Daoy (cell line): ENCODE results near the gene HVCN1. TPM values are rescaled to one million over a fixed set of nuclear protein-coding genes. Genes with fewer than 3 reads are reported as not detected.

Source experiments
- DNase-seq: peaks from one replicate; pipeline ENCODE4 v3.0.0-alpha.2; 2015; ENCODE audit warnings: low read depth
- total RNA-seq: library from RNA; depleted of rRNA; stranded (reverse); fragments of >200 nt; shearing (Covaris generic); gene quantifications from 2 replicates; pipeline ENCODE4 v1.2.3, GENCODE V29; 2014

HVCN1 gene
- total RNA-seq, 1 experiment from 2014 or later, result 0.23 TPM

DNA sequence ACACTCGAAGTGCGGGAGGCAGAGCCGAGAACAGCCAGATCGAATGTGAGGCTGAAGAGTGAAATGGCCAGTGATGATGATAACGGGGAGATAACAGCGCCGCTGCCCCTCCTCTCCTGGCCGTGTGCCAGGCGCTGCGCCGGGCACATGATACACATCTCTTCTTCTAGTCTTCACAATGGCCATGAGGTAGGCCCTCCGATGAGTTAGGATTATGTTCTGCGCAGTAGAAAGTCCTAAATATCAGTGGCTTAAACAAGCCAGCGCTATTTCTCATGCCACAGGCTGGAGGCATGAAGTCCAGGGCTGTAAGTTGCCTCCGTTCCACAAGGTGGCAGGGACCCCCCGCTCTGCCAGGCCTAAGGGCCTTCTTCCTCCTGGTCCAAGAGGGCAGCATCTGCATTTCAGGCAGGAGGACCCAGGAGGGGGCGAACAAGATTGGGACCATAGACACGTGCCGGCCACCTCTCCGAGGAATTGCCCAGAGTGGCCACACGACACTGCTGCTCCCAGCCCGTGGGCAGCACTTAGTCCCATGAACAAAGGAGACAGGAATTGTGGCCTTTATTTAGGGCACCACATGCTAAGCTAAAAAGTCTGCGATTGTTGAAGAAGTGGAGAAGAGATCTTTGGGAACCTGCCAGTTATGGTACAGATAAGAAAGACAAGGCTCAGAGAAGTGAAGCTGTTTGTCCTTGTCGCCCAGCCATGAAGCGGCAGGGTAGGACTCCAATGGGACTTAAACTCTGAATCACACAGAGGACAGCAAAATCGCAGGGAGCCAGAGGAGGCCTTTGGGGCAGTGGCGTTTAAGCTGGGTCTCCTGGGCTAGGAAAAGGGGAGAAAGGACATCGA is 10.9 kb upstream of the HVCN1 start:
- DNase-seq, result no peak

- peak; percentile 80 for DNase-seq
Observed at GRCh38 chr12:110698171-110698902, 9.4 kb upstream of the HVCN1 start.

DNA sequence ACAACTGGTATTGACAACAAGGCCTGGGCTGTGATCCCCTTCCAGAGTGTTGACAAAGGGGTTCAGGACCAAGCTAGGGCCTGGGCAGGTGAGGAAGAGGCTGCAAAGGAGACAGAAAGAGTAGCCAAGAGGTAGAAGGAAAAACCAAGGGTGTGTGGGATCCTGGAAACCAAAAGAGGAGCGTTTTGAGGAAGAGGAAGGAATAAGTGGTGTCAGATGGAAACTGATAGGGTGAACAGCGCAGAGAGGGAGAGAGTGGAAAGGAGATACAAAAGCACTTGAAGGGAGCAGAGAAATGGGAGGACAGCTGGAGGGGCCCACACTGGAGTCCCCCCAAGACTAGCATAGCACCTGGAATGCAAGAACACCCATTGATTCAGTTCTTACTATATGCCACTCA is 8.3 kb upstream of the HVCN1 start:
- no peak for DNase-seq

- no peak for DNase-seq
Observed at GRCh38 chr12:110696283-110696682, 7.4 kb upstream of the HVCN1 start.

DNA sequence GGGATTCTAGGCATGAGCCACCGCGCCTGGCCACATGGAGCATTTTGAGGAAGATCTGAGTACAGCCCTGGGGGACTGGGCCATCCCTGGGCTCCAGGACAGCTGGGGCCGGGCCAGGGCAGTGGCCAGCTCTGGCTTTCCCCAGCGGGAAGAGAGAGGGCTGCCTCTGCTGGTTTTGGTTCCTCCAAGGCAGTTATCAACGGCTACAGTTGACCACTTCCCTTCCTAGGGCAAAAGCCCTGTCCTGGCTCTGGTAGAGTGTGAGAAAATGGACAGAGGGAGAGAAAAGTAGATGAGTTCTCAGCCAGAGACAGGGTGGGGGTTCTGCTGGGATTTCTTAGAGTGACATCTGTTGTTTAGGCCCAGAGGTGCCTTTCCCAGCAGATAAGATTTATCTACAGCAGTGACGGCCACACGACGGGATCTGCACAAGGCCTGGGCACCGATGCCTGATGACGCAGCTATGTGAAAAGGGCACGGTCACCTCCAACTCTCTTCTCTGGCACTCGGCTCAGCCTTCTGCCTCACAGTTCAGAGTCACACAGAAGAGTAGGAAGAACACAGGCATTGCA is 5.5 kb upstream of the HVCN1 start:
- DNase-seq, result no peak

DNA sequence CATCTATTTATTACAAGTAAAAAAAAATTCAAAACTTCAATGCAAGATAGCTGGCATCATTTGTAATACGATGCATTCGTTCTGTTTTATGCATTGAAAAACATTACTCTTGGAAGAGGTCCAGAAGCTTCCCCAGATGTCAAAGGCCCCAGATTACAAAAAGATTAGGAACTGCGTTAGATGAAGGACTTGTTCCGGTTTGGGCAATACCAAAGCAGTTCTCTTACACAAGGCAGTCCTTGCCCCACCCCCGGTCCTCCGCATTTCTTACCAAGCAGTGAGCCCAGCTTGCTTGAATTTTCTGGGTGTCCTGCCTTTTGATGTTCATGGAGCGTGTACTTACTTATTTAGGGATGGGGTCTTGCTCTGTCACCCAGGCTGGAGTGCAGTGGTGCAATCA is 4.8 kb upstream of the HVCN1 start:
- no peak for DNase-seq

GRCh38 chr12:110690127-110690430 is 1.2 kb upstream of the HVCN1 start:
- no peak for DNase-seq

- peak; percentile 23 for DNase-seq
Observed at GRCh38 chr12:110689281-110690126, 589 bp upstream of the HVCN1 start.

- DNase-seq, result no peak
Observed at GRCh38 chr12:110687396-110688169, 1.3 kb downstream of the HVCN1 start.

GRCh38 chr12:110686294-110686903 is 2.5 kb downstream of the HVCN1 start:
- DNase-seq, result no peak

DNA sequence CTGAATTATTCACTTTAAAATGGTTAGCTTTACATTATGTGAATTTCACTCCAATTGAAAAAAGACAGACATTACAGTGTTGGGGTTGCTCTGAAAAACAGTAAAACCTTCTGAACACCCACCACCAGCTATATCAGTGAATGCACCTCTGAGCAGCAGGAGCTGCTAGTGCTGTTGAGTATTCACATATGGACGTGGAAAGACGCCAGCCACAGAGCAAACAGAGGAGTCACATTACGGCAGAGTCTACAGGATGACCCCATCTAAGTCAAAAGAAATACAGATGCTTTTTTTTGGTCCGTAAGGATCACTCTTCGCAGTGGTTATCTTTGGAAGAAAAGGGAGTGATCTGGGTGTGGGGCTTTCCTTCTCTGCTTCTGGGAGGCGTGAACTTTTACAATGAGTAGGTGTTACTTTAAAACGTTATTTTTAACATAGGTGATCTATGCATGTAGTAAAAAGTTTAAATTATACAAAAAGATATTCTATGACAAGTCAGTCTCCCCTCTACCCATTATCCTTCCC is 4.5 kb downstream of the HVCN1 start:
- DNase-seq, result no peak

DNA sequence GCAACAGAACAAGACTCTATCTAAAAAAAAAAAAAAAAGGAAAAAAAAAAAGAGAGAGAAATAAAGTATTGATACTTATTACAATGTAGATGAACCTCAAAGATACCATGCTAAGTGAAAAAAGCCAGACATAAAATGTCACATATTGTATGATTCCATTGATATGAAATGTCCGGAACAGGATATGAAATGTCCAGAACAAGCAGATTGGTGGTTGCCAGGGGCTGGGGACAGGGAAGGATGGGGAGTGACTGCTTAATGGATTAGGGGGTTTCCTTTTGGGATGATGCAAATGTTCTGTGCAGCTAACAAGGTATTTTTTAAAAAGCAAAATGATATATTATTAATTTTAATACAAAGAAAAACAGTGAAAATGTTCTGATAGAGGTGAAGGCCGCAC is 5.0 kb downstream of the HVCN1 start:
- no peak for DNase-seq

- DNase-seq, result no peak
Observed at GRCh38 chr12:110680032-110680431, 8.9 kb downstream of the HVCN1 start.

DNA sequence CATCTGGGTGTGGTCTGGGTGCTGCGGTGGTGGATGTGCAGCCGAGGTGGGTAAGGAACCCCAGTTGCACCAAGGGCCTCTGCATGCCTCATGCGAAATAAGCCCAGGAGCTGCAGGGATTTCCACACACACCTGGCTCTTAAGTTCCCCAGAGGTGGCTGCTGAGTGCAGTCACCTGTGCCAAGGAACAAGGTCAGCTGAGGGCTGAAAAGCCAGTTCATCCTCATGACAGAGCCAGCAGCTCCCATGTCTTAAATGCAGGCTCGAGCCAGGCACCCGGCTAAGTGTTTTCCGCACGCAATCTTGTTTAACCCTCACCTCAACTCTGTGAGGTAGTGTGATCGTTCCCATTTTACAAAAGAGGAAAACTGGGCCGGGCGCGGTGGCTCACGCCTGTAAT is 9.7 kb downstream of the HVCN1 start:
- no peak for DNase-seq

DNA sequence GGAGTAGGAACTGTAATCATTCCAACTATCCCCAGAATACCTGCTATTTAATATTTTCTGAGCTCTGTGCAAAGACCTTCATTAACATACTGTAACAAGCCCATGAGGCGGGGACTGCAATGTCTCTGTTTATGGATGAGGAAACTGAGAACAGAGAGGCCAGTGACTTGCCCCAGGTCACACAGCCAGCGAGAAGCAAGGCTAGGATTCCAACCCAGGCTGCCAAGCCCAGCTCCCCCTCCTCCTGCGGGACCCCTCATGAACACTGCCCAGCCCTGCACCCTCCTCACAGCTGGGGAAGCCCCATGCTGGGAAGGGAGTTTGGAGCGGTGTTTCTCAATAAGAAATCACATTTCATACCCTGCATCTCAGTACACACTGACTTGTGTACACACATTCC is 10.9 kb downstream of the HVCN1 start:
- DNase-seq, result no peak

- no peak for DNase-seq
Observed at GRCh38 chr12:110677206-110677911, 11.6 kb downstream of the HVCN1 start.

DNA sequence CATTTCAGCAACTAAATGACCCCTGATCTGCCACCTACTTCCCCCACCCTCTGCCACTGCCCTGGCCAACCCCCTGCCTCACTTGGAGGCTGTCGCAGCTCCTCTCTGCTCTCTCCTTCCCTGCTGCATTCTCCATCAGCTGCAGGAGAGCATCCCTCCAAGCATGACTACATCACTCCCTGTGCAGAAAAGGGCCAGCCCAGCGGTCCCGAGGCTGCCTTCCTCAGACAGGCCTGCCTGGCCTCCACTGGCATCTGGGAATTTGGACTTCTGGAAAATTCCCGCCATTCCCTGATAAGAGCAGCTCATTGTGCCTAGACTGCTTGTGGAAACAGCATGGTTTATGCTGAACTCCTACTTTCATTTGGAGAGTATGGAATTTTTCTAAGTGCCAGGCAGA is 12.7 kb downstream of the HVCN1 start:
- no peak for DNase-seq

- no peak for DNase-seq
Observed at GRCh38 chr12:110670161-110670701, 18.7 kb downstream of the HVCN1 start.

GRCh38 chr12:110669193-110669502 is 19.8 kb downstream of the HVCN1 start:
- no peak for DNase-seq
